BLaER1 (cell line): ENCODE results near the gene DRC7.
A peak's percentile ranks its signal among the peaks of the same experiment; 100 is the strongest.

ENCODE experiments used
- H3K27ac ChIP-seq: shearing (Covaris generic); formaldehyde crosslinking; 2 replicates; pipeline ENCODE4 v1.8.1; 2022
- H3K27me3 ChIP-seq: shearing (Covaris generic); formaldehyde crosslinking; 2 replicates; pipeline ENCODE4 v1.8.1; 2022
- H3K36me3 ChIP-seq: shearing (Covaris generic); formaldehyde crosslinking; 2 replicates; pipeline ENCODE4 v1.8.1; 2022
- H3K4me1 ChIP-seq: shearing (Covaris generic); formaldehyde crosslinking; 2 replicates; pipeline ENCODE4 v1.8.1; 2022
- H3K4me2 ChIP-seq: shearing (Covaris generic); formaldehyde crosslinking; 2 replicates; pipeline ENCODE4 v1.8.1; 2022
- H3K4me3 ChIP-seq: shearing (Covaris generic); formaldehyde crosslinking; 2 replicates; pipeline ENCODE4 v1.8.1; 2022
- H3K9ac ChIP-seq: shearing (Covaris generic); formaldehyde crosslinking; 2 replicates; pipeline ENCODE4 v1.8.1; 2022
- H3K9me3 ChIP-seq: shearing (Covaris generic); formaldehyde crosslinking; 2 replicates; pipeline ENCODE4 v1.8.1; 2022
- H4K20me1 ChIP-seq: shearing (Covaris generic); formaldehyde crosslinking; 2 replicates; pipeline ENCODE4 v1.8.1; 2022
- Cebpa-rat ChIP-seq: shearing (Covaris generic); IDR thresholded peaks from 2 replicates; pipeline ENCODE4 v1.8.1; 2022

DRC7 gene

DNA sequence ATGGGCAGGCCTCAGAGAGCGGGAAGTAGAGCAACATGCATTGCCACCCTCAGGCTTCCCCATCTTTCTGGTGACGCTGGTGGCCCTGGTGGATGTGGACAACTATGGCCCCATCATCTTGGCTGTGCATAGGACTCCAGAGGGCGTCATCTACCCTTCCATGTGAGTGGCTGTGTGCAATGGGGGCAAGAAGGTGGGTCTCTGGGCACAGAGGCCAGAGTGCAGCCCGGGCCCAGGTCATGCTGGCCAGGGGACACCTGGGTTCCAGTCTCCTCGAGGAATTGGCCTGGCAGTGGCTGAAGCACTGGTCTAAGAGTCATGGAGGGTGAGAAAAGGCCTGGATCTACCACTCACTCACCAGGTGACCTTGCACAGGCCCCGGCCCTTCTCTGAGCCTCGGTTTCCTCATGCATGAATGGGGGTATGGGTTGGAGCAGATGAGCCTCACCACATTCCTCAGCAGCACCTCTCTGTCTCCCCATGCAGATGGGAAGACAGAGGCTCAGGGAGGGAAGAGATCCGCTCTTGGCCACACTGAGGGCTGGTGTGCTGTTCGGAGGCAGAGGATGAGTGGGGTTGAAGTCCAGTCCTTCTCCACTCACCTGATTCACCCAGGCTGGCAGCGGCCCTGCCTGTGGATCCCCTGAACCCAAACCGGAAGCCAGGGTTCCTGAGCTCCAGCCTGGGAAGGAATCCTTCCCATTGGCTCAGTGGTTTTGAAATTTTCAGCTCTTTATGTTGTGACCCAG is 33.7 kb upstream of the DRC7 start:
- no peak overlapping the region for H3K4me2 ChIP-seq
- no peaks in the 10 kb centered on the region for H3K9me3 ChIP-seq
- no peak for TF ChIP-seq Cebpa-rat
- no peaks in the 10 kb centered on the region for H4K20me1 ChIP-seq
- no peaks in the 10 kb centered on the region for H3K27me3 ChIP-seq
- H3K4me1 ChIP-seq = peaks cover 8% of the 10 kb centered on the region
- peaks cover 4% of the 10 kb centered on the region; the same call in 1 of the 2 replicates for H3K36me3 ChIP-seq
- no peak overlapping the region for H3K4me3 ChIP-seq
- H3K27ac ChIP-seq = 0 out of 2 replicates have a peak overlapping the region, but pooled peaks have one; percentile 30
- no peak overlapping the region for H3K9ac ChIP-seq

DNA sequence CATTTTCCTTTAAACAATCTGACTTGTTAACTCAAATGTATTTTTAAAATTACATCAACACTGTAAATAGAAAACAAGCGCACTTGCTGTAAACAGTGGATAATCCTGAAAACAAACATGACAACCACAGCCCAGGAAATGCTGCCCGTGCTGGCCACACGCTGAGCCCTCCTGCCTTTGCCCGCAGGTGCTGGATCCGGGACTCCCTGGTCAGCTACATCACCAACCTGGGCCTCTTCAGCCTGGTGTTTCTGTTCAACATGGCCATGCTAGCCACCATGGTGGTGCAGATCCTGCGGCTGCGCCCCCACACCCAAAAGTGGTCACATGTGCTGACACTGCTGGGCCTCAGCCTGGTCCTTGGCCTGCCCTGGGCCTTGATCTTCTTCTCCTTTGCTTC is 33.1 kb upstream of the DRC7 start:
- H3K4me2 ChIP-seq = no peak overlapping the region
- peaks cover 4% of the 10 kb centered on the region; the same call in 1 of the 2 replicates for H3K36me3 ChIP-seq
- H3K27ac ChIP-seq = no peak overlapping the region
- TF ChIP-seq Cebpa-rat = no peak
- H3K4me3 ChIP-seq = no peak overlapping the region
- H3K27me3 ChIP-seq = no peaks in the 10 kb centered on the region
- H3K9ac ChIP-seq = no peak overlapping the region
- H3K9me3 ChIP-seq = no peaks in the 10 kb centered on the region
- no peaks in the 10 kb centered on the region for H4K20me1 ChIP-seq
- peaks cover 8% of the 10 kb centered on the region for H3K4me1 ChIP-seq

DNA sequence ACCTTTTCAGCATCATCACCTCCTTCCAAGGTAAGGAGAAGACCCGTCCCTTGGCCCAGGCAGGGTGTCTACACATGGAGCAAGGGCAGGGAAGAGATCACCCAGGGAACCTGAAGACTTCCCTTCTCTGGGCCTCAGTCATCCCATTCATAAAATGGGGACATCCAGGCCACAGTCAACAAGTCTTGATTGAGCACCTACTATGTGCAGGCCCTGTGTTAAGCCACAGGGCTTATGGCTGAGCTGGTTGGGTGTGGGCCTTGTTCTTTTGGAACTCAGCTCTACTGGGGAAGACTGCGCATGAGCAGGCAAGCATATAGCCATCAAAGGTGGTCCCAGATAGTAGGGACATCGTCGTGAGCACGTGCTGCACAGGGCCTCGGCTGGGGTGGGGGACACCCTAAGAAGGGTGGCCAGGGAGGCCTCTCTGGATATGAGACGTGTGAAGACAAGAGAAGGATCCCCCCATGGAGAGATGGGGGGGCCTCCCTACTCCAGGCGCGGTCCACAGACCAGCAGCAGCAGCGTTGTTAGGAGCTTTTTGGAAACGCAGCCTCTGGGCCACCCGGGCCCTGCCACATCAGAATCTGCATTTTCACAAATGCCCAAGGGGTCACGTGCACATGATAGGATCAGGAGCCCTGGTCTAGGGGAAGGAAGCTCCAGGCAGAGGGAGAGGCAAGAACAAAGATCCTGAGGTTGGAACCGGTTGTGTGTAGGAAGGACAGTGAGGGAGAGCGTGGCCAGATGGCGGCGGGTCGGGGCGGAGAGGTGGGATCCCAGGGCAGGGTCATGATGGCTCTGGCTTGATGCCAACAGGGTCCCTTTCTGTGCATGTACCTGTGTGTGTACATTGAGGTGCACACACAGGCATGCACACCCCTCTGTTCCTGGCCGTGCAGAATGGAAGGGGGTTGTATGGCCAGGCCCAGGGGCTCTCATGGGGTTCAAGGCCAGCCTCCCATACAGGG is 32.4 kb upstream of the DRC7 start:
- no peaks in the 10 kb centered on the region for H3K9me3 ChIP-seq
- H3K27ac ChIP-seq = no peak overlapping the region
- H4K20me1 ChIP-seq = no peaks in the 10 kb centered on the region
- H3K4me3 ChIP-seq = no peak overlapping the region
- H3K9ac ChIP-seq = no peak overlapping the region
- no peak overlapping the region for H3K4me2 ChIP-seq
- no peak for TF ChIP-seq Cebpa-rat
- H3K27me3 ChIP-seq = no peaks in the 10 kb centered on the region
- peaks cover 4% of the 10 kb centered on the region; the same call in 1 of the 2 replicates for H3K36me3 ChIP-seq
- H3K4me1 ChIP-seq = peaks cover 8% of the 10 kb centered on the region

DNA sequence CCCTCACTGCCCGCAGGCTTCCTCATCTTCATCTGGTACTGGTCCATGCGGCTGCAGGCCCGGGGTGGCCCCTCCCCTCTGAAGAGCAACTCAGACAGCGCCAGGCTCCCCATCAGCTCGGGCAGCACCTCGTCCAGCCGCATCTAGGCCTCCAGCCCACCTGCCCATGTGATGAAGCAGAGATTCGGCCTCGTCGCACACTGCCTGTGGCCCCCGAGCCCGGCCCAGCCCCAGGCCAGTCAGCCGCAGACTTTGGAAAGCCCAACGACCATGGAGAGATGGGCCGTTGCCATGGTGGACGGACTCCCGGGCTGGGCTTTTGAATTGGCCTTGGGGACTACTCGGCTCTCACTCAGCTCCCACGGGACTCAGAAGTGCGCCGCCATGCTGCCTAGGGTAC is 31.2 kb upstream of the DRC7 start:
- H3K27me3 ChIP-seq = no peaks in the 10 kb centered on the region
- peaks cover 4% of the 10 kb centered on the region; the same call in 1 of the 2 replicates for H3K36me3 ChIP-seq
- no peak overlapping the region for H3K4me3 ChIP-seq
- no peak overlapping the region for H3K4me2 ChIP-seq
- TF ChIP-seq Cebpa-rat = no peak
- peaks cover 8% of the 10 kb centered on the region for H3K4me1 ChIP-seq
- H4K20me1 ChIP-seq = no peaks in the 10 kb centered on the region
- no peak overlapping the region for H3K9ac ChIP-seq
- H3K27ac ChIP-seq = no peak overlapping the region
- no peaks in the 10 kb centered on the region for H3K9me3 ChIP-seq

DNA sequence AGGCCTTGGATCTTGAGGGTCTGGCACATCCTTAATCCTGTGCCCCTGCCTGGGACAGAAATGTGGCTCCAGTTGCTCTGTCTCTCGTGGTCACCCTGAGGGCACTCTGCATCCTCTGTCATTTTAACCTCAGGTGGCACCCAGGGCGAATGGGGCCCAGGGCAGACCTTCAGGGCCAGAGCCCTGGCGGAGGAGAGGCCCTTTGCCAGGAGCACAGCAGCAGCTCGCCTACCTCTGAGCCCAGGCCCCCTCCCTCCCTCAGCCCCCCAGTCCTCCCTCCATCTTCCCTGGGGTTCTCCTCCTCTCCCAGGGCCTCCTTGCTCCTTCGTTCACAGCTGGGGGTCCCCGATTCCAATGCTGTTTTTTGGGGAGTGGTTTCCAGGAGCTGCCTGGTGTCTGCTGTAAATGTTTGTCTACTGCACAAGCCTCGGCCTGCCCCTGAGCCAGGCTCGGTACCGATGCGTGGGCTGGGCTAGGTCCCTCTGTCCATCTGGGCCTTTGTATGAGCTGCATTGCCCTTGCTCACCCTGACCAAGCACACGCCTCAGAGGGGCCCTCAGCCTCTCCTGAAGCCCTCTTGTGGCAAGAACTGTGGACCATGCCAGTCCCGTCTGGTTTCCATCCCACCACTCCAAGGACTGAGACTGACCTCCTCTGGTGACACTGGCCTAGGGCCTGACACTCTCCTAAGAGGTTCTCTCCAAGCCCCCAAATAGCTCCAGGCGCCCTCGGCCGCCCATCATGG is 30.5 kb upstream of the DRC7 start:
- Histone ChIP-seq H3K27ac (no peak overlapping the region), H3K9ac (no peak overlapping the region), H3K36me3 (peaks cover 4% of the 10 kb centered on the region; the same call in 1 of the 2 replicates), H3K4me3 (no peak overlapping the region), H3K4me1 (peaks cover 9% of the 10 kb centered on the region), H4K20me1 (no peaks in the 10 kb centered on the region), H3K9me3 (no peaks in the 10 kb centered on the region), H3K4me2 (no peak overlapping the region), H3K27me3 (no peaks in the 10 kb centered on the region)
- no peak for TF ChIP-seq Cebpa-rat

DNA sequence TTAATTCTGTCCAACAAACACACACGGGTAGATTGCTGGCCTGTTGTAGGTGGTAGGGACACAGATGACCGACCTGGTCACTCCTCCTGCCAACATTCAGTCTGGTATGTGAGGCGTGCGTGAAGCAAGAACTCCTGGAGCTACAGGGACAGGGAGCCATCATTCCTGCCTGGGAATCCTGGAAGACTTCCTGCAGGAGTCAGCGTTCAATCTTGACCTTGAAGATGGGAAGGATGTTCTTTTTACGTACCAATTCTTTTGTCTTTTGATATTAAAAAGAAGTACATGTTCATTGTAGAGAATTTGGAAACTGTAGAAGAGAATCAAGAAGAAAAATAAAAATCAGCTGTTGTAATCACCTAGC is 30.0 kb upstream of the DRC7 start:
- no peak overlapping the region for H3K4me2 ChIP-seq
- no peaks in the 10 kb centered on the region for H4K20me1 ChIP-seq
- peaks cover 14% of the 10 kb centered on the region for H3K4me1 ChIP-seq
- H3K36me3 ChIP-seq = peaks cover 4% of the 10 kb centered on the region; the same call in 1 of the 2 replicates
- H3K9ac ChIP-seq = no peak overlapping the region
- no peaks in the 10 kb centered on the region for H3K27me3 ChIP-seq
- no peak for TF ChIP-seq Cebpa-rat
- H3K4me3 ChIP-seq = no peak overlapping the region
- no peak overlapping the region for H3K27ac ChIP-seq
- no peaks in the 10 kb centered on the region for H3K9me3 ChIP-seq

DNA sequence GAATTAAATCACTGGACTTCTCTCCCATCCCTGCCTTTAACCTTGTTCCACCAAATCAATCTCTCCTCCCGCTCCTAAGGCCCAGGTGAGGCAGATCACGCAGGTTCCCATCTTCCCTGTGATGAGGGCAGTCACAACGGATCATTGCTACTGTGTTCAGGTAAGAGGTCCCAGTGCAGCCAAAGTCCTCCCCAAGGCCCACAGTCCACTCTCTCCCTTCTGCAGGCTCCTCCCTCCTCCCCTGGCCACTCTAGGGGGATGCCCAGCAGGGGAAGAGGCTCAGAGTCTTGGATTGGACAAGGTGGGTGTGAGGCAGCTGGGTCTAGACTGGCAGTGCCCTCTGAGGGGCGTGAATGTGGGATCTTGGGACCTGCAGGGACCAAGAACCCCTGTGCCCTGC is 29.1 kb upstream of the DRC7 start:
- no peaks in the 10 kb centered on the region for H3K9me3 ChIP-seq
- no peaks in the 10 kb centered on the region for H4K20me1 ChIP-seq
- peaks cover 4% of the 10 kb centered on the region; the same call in 1 of the 2 replicates for H3K36me3 ChIP-seq
- TF ChIP-seq Cebpa-rat = no peak
- no peak overlapping the region for H3K4me2 ChIP-seq
- H3K27me3 ChIP-seq = no peaks in the 10 kb centered on the region
- no peak overlapping the region for H3K4me3 ChIP-seq
- H3K4me1 ChIP-seq = peaks cover 14% of the 10 kb centered on the region
- H3K27ac ChIP-seq = no peak overlapping the region
- no peak overlapping the region for H3K9ac ChIP-seq

DNA sequence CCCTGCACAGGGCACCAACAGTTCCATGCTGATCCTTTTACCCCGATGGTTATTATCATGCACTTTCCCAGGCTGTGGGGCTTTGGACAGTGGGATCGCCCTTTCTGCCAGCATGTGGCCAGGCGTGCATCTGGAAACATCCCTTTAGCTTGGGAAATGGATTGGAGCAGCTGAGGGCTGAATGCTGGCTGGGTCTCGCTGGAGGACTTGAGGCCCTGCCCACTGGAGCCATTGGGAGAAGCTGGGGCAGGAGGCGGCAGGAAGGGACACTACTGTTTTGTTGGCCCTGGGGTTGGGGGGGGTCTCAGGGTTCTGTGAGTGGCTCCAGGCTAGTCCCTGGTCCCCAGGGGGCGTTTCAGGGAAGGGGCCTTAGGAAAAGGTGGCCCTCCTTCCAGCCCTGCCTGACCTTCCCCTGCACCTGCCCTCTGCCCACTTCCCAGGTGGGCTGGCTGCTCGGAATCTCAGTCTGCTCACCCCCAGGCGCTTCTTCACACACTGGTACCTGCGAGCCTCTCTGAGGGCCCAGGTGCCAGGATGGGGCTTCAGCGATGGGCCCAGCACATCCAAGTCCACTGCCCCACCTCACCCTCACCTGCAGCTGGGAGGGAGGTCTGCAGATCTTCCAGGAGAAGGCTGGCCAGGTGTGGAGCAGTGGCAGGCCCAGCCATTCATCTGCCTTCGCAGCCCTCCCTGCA is 28.1 kb upstream of the DRC7 start:
- H3K9ac ChIP-seq = no peak overlapping the region
- H3K9me3 ChIP-seq = no peaks in the 10 kb centered on the region
- H3K36me3 ChIP-seq = peaks cover 4% of the 10 kb centered on the region; the same call in 1 of the 2 replicates
- no peak overlapping the region for H3K4me2 ChIP-seq
- H3K27ac ChIP-seq = no peak overlapping the region
- no peak overlapping the region for H3K4me3 ChIP-seq
- peaks cover 12% of the 10 kb centered on the region for H3K4me1 ChIP-seq
- no peak for TF ChIP-seq Cebpa-rat
- no peaks in the 10 kb centered on the region for H4K20me1 ChIP-seq
- no peaks in the 10 kb centered on the region for H3K27me3 ChIP-seq

DNA sequence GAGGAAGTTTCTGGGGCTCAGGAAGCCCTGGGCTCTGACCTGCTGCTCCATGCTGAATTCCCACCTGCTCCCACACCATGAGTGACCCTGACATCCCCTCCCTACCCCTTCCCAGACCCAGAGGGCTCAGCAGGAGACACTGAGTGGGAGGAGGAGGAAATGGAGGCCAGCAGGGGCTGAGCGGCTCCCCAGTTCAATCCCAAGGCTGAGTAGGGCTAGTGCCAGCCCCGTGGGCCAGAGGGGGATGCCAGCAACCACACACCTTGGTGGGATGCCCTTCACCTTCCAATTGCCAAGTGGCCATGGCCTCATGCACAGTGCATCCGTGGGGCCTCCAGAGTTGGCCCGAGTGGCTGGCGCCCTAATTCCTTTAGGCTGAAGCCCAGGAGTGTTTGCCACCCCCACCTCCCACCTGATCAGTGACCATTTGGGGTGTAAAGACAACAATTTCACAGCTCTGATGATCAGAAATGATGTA is 27.5 kb upstream of the DRC7 start:
- H3K4me3 ChIP-seq = no peak overlapping the region
- TF ChIP-seq Cebpa-rat = no peak
- H3K27me3 ChIP-seq = no peaks in the 10 kb centered on the region
- no peaks in the 10 kb centered on the region for H3K9me3 ChIP-seq
- peaks cover 12% of the 10 kb centered on the region for H3K4me1 ChIP-seq
- H3K9ac ChIP-seq = no peak overlapping the region
- no peaks in the 10 kb centered on the region for H4K20me1 ChIP-seq
- peaks cover 4% of the 10 kb centered on the region; the same call in 1 of the 2 replicates for H3K36me3 ChIP-seq
- H3K4me2 ChIP-seq = no peak overlapping the region
- no peak overlapping the region for H3K27ac ChIP-seq
